Cortex of kidney (tissue), 1 donor: ENCODE measurements around the gene TWNK.
"Not testable (repeated sequence)": the region's sequence is repeated elsewhere in the genome, so short reads cannot be mapped to it uniquely, and the experiment has no call there.

Experiments
- DNase-seq: peaks from one replicate; lab custom pipeline; 2025; lab: John Stamatoyannopoulos, UW

Gene TWNK

GRCh38 chr10:101030496-101031127 is 43.3 kb downstream of the TWNK start:
- no peak for DNase-seq

- DNase-seq, result peak; percentile 20
Measured at GRCh38 chr10:101031128-101031795, 43.9 kb downstream of the TWNK start, which contains the start of the genes PDZD7 and SFXN3. TSS of gene PDZD7 (minus strand) at chr10:101031129. CDS start at chr10:101030219, 910 bp downstream. TSS of gene SFXN3 (plus strand) at chr10:101031234. CDS start at chr10:101034695, 3,461 bp downstream.

DNA sequence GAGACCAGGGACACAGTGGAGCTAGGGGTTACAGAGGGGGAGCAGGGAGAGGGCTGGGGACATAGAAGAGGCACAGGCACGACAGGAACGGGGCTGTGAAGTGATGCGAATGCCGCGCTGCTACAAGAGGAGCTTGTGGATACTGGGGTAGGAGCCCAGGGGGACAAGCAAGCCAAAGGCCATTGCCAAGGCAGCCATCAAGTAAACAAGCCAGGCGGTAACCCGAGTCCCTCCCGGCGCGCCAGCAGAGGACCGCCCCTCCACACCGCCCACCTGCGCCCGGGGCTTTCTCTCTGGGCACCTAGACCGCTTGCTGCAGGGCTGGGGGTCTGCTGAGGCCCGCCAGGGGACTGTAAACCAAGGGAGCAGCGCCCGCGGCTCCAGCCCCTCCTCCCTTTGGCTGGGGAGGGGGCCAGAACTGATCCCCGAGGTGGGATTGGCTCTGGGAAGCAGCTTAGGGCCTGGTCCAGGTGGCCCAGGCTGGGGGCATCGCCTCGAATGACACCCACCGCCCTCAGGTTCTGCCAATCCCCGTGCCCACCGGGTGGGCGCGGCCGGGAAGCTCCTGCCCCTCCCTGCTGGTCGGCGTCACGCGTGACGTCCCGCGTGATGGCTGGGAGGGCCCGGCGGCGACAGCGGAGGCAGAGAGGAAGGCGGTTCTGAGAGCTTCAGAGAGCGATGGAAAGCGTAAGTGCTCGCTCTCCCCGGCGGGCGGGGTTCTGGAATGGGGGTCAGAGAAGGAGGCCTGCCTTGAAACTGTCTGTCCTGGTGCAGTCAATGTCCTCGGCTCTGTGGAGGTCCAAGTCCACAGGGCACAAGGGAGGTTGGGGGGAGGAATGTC is 44.7 kb downstream of the TWNK start:
- DNase-seq, result no peak

GRCh38 chr10:101032637-101033224 is 45.4 kb downstream of the TWNK start:
- no peak for DNase-seq

DNA sequence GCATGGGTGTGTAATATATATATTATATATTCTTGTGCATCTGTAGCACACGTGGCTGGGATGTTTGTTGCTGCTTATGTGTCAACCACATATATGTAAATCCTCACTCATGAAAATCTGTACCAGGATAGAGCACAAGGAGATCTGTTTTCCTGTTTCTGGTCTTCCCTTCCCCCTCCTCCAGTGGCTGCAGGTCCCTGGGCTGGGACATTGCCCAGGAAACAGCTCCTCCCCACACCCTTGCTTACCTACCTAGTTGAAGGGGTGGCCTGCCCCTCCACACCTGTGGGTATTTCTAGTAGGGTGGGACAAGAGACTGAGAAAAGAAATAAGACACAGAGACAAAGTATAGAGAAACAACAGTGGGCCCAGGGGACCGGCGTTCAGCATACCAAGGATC is 45.9 kb downstream of the TWNK start:
- DNase-seq, result no peak

DNA sequence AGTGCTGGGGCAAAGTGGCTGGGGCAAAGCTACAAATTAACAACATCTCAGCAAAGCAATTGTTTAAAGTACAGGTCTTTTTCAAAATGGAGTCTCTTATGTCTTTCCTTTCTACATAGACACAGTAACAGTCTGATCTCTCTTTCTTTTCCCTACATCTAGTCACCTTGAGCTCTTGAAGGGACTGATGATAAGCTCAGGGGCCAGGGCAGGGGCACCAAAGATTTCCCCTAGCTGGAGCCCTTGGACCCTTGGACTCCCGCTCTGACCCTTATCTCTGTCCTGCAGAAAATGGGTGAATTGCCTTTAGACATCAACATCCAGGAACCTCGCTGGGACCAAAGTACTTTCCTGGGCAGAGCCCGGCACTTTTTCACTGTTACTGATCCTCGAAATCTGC is 47.1 kb downstream of the TWNK start:
- not testable (repeated sequence) for DNase-seq

GRCh38 chr10:101035314-101035713 is 48.0 kb downstream of the TWNK start:
- no peak for DNase-seq

- DNase-seq, result no peak
Measured at GRCh38 chr10:101035916-101036702, 48.8 kb downstream of the TWNK start.

- DNase-seq, result no peak
Measured at GRCh38 chr10:101036726-101037125, 49.4 kb downstream of the TWNK start.

- no peak for DNase-seq
Measured at GRCh38 chr10:101038484-101038883, 51.1 kb downstream of the TWNK start.

DNA sequence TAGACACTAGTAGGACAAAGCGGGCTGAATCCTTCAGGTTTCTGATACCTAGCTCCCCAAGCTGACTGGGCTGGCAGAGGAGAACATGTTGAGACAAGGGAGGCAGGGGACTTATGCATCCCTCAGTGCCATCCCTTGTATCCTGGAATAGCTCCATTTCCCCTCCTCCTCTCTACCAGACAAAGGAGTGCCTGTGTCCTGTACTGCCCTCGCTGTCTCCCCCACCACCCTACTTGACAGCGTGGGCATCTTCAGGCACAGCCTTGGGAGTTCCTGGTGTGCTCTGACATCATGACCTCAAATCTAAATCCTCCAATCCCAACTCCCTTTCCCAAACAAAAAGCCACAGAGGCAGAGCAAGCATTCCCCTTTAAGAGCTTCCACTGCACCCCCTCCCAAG is 52.7 kb downstream of the TWNK start:
- DNase-seq, result no peak

GRCh38 chr10:101040851-101041250 is 53.5 kb downstream of the TWNK start:
- no peak for DNase-seq

GRCh38 chr10:101041252-101041761 is 54.0 kb downstream of the TWNK start:
- no peak for DNase-seq

GRCh38 chr10:101042118-101042517 is 54.8 kb downstream of the TWNK start:
- DNase-seq, result no peak

DNA sequence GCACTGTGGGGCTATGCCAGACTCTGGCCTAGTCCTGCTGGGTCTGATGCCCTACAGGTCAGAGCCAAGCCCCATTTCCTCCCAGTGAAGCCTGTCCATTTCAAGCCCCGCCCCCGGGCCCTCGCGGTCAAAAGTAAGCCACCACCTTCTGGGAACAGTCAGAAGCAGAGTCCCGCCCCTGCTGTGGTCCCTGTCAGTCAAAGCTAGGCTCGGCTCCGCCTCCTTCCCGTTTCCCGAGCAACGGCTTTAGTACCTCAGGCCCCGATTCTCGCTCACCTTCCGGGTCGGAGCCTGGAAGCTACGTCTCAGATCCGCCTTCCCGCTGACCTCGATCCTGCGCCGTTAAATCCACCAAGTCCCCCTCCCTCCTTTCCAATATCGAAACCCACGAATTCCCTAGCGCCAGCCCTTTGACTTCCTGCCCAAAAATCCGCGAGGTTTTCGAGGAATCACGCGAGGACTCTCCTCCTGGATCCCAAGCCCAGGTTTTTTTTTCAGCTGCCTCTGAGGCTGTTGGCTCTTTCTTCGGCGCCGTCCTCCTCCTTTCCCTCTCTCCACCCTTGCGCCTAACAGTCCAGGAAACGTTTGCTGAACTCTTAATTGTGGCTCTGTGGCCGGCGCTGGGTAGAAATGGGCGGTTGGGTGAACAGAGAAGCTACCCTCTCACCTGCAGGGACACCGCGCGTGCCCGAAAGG is 55.5 kb downstream of the TWNK start:
- DNase-seq, result no peak

DNA sequence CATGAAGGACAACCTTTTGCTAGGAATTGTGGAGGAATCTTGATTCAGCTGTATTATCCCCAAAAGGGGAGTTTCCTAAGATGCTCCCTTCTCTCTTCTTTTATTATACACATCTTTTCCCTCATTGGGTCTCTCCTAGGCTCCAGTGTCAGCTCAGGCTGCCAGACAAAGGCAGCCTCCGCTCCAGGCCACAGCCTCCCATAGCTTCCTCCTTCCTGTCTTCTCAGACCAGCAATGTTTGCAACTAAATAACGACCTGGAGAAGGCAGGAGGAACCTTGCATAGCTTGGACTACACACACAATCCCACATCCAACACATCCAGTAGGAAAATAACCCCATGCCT is 56.0 kb downstream of the TWNK start:
- no peak for DNase-seq
